NCI-H1092 treated with DMSO at 0.1 percent for 48 hours (cell line): ENCODE data around the gene ADAMTS2.

Source experiments
- DNase-seq: peaks from one replicate; lab custom pipeline; 2025; lab: John Stamatoyannopoulos, UW

The ADAMTS2 gene

GRCh38 chr5:179160584-179160983 is 184.7 kb downstream of the ADAMTS2 start:
- DNase-seq: no peak

DNA sequence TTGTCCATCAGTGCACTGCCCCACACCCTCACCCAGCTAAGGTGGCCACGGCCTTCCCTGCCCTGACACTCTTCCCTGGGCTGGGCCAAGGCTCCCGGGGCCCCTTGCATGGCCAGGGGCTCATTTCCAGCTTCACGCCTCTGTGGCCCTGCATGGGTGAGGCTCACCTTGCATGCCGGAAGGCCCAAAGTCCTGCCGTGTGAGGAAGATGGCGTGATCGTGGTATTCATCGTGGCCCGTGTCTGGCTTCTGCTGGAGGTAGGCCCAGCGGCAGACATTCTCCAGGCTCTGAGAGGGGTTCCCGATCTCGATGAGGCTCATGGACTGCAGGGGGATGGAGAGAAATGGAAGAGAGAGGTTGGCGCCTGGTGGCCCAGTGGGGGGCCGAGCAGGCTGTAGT is 186.7 kb downstream of the ADAMTS2 start:
- DNase-seq: no peak

GRCh38 chr5:179154991-179155955 is 190.0 kb downstream of the ADAMTS2 start:
- DNase-seq: no peak

- DNase-seq: no peak
Measured at GRCh38 chr5:179154346-179154990, 190.8 kb downstream of the ADAMTS2 start.

- DNase-seq: no peak
Measured at GRCh38 chr5:179153921-179154345, 191.3 kb downstream of the ADAMTS2 start.

DNA sequence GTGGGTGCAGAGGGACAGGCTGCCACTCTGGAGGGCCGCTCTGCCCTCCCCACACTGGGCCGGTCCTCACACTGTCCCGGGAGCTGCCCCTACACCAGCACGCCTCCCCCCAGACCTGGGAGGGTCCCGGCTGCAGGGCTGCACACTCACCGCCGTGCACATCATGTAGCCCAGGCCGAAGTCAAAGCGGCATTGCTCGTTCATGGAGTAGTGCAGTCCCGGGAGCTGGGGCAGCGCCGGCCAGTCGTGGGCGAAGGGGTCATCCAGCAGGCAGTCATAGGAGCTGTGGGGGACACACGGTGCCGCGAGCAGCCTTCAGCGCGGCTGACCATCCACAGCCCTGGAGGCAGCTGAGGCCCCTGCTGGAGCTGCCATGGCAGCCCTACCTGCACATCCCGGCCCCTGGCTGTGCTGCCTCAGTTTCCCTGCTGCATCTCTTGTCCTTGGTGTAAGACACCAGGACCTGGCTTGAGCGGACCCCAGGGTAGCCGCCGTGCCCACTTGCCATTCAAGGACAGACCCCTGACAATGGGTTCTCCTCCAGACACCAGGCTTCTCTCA is 191.8 kb downstream of the ADAMTS2 start:
- no peak for DNase-seq

GRCh38 chr5:179152941-179153340 is 192.3 kb downstream of the ADAMTS2 start:
- DNase-seq: no peak

DNA sequence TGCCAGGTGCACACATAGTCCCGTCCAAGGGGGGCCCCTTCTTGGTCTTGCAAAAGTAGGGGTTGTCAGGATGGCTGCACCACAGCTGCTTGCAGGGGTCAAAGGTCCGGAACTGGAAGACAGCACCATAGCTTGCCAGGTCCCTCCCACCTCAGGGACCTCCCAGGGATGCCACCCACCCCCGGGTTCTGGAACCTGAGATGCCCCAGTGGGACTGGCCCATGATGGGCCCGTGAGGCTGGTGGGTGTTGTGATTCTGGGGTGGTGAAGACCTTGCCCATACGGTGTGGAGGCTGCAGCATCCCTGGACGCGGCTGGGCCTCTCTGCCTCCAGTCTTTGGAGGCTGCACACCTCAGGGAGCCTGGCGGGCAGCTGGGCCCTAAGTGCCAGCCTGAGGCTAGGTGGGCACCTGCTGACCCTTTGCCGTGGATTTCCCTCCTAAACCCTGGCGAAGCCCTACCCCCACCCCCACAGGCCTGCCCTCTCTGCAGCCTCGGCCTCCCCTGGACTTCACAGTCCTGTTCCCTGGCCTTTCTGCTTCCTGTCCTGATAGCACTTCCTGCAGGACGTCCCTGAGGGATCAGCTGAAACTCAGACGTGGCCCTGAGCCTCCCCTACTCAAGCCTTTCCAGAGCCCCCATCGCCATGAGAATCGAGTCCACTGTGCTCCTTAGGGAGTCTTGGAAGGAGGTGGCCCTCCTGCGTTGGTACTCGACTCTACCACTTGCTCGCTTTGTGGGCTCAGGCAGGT is 192.9 kb downstream of the ADAMTS2 start:
- DNase-seq: no peak

DNA sequence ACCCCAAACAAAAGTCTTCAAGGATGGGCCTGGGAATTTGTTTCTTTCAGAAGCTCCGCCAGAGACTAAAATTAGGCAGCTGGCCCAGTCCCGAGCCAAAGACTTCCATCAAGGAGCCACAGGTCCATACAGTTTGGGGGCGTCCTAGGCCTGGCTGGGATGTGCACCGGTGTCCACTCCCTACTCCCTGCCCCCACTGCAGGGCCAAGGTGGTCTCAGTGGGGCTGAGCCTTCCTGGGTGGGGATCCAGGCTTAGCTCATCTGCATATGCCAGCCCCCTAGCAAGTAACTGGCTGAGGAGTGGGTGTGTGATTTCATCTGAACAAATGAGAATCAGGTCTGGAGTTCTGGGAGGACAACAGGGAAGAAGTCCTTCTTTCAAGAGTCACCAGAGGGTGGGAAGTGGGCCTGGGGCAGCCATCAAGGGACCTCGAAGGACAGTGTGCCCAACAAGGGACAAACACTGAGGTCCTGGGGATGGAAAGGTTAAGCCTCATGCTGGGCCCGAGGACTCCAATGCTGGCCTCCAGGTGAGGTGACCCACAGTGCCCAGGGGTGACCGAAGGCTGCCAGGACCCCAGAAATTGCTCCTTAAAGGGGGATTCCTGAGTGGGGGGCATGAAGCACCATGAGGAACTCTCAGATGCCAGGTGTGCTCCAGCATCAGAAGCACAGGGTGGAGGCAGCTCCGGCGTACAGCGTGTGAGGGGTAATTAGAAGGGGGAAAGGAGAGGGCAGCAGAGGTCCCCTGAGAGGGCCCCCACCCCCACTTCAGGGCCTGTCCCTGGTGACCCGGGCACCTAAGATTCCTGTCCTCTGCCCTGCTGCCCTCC is 193.8 kb downstream of the ADAMTS2 start:
- no peak for DNase-seq

GRCh38 chr5:179150011-179150410 is 195.2 kb downstream of the ADAMTS2 start:
- DNase-seq: no peak

- DNase-seq: no peak
Measured at GRCh38 chr5:179149278-179149677, 196.0 kb downstream of the ADAMTS2 start.

- no peak for DNase-seq
Measured at GRCh38 chr5:179148703-179149170, 196.5 kb downstream of the ADAMTS2 start.

GRCh38 chr5:179147991-179148702 is 197.1 kb downstream of the ADAMTS2 start:
- DNase-seq: no peak

DNA sequence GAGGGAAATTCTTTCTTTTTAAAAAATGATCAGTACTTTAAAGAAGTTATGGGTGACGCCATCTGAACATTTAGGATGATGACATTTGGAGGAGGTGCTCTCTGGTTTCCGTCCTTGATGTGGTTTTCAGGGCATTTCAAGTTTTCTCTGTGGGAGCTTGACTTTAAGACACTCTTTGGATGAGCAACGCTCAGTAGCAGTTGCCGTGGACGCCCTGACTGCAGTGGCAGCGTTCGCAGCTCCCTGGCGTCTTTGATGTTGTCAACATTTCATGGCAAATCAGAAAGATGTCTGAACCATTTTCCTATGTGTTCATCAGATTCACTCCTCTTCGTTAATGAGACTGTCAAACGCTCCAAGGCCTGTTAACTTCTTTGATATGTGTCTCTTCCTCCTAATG is 199.0 kb downstream of the ADAMTS2 start:
- DNase-seq: no peak

DNA sequence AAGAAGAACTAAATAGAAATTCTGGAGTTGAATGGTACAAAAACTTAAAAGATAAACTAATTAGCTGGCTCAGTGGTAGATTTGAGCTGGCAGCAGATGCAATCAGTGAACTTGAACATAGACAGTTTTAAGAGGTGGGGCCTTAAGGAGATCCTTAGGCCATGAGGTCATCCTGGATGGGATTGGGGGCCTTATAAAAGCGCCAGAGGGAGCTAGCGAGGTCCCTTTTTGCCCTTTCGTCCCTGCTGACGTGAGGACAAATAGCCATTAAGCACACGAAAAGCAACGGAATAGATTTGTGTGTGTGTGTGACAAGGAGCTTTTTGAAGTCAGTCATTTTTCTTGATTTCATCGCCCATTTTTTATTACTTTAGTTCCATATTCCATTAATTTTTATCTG is 201.8 kb downstream of the ADAMTS2 start:
- no peak for DNase-seq

DNA sequence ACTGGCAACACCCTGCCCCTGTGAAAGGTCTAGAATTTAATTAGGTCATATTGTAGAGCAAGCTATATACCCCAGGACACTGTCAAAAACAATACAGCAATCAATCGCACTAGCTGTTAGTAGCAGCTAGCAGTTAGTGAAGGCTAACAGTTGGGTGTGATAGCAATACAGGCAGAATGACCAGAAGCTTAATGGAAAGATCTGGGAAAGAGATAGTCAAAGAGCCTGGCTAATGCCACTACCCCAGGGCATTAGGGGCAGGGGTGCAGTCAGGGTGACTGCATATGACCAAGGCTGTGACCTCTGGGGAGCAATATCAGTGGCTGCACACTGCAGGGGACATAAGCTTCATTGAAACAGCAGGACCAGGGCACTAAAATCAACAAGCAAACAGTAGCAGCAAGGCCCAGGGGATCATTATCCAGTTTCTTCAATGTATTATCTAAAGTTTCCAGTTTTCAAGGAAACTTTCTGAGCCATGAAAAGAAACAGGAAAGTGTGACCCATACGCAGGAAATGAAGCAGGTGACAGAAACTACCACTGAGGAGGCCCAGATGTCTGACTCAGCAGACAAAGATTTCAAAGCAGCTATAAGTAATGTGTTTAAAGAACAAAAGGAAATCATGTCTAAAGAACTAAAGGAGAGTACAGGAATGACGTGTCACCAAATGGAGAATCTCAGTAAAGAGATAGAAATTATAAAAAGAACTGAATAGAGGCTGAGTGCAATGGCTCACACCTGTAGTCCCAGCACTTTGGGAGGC is 202.6 kb downstream of the ADAMTS2 start:
- no peak for DNase-seq

GRCh38 chr5:179141867-179142266 is 203.4 kb downstream of the ADAMTS2 start:
- no peak for DNase-seq

GRCh38 chr5:179140293-179140692 is 205.0 kb downstream of the ADAMTS2 start:
- no peak for DNase-seq

DNA sequence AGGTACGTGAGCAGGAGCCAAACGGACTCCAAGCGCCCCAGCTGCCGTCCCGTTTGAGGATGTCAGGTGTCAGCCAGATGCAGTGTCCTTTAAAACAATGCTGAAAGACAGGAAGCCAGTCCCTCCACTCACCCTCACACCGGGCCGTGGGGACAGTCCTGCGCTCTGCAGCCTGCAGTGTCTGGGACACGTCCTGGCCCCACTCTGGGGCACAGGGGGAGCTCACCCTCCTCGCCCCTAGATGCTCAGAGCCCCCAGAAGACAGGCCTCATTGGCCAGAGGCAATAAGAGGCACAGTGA is 205.4 kb downstream of the ADAMTS2 start:
- no peak for DNase-seq
